HG03280 (cell line): ENCODE measurements around the gene WWP2.
"Not testable (repeated sequence)": the region's sequence is repeated elsewhere in the genome, so short reads cannot be mapped to it uniquely, and the experiment has no call there.

Experiments
- ATAC-seq: cut with Tn5 transposase; IDR thresholded peaks from one replicate; pipeline ENCODE4 v1.9.1; 2021; ENCODE audit warnings: mild to moderate bottlenecking, moderate library complexity; ENCODE audit not compliant: unreplicated experiment

The WWP2 gene

DNA sequence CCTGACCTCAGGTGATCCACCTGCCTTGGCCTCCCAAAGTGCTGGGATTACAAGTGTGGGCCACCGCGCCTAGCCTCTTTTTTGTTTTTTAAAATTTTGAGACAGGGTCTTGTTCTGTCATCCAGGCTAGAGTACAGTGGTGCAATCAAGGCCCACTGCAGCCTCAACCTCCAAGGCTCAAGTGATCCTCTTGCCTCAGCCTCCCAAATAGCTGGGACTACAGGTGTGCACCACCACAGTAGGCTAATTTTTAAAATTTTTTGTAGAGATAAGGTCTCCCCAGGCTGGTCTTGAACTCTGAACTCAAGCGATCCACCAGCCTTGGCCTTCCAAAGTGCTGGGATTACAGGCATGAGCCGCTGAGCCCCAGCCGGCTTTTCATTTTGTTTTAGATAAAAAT, 92.6 kb downstream of the WWP2 start:
- ATAC-seq, result not testable (repeated sequence)

DNA sequence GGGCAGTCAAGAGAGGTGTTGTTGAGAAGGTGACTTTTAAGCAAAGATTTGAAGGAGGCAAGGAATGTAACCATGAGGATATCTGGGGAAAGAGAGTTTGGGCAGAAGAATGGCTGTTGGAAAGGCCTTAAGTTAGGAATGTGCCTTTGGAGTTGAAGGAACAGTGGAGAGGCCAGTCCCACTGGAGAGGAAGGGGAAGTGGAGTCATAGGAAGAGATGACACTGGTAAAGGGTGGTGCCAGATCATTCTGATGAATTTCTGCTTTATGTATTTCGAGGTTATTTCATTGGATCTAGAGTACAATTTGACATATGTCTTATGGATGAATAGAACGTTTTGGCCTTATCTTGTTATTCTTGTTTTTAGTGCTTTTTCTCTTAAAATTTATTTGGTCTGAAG, 93.5 kb downstream of the WWP2 start:
- ATAC-seq, result no peak

DNA sequence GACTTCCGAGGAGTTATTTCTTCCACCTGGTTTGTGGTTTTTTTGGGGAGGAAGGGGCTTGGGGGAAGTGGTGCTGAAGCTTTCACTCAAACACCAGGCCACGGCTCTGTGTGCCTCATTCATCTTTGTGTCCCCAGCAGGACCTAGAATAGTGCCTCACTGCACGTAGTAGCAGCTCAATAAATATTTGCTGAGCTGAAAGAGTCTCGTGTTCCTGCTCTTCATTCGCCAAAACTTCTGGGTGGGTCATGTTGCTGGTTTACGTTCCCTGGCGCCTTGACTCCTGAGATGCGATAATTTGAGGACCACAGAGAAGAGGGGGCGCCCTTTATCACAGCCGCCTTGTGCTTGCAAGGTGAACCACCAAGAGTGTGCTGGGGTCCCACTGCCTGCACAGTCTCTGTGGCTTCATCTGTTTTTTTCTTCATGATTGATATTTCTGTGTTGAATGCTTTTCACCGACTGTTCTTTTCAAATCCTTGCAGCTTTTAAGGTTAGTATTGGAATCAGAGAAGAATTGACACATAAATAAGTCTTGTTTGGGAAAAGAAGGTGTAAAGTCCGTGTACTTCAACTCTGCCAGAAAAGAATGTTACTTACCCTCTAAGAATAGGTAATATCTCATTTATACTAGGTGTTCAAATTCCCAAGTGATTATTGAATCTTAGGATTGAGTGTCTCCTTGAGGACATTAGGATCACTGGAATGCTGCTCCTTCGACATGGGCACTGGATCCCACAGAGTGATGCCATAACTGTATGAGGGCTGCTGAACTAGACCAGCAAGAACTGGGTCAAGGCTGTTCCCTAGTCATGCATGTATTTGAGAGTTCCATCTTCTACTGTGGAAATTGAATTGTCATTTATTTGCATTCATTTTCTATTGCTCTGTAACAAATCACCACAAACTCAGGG, 96.3 kb downstream of the WWP2 start:
- ATAC-seq, result no peak

DNA sequence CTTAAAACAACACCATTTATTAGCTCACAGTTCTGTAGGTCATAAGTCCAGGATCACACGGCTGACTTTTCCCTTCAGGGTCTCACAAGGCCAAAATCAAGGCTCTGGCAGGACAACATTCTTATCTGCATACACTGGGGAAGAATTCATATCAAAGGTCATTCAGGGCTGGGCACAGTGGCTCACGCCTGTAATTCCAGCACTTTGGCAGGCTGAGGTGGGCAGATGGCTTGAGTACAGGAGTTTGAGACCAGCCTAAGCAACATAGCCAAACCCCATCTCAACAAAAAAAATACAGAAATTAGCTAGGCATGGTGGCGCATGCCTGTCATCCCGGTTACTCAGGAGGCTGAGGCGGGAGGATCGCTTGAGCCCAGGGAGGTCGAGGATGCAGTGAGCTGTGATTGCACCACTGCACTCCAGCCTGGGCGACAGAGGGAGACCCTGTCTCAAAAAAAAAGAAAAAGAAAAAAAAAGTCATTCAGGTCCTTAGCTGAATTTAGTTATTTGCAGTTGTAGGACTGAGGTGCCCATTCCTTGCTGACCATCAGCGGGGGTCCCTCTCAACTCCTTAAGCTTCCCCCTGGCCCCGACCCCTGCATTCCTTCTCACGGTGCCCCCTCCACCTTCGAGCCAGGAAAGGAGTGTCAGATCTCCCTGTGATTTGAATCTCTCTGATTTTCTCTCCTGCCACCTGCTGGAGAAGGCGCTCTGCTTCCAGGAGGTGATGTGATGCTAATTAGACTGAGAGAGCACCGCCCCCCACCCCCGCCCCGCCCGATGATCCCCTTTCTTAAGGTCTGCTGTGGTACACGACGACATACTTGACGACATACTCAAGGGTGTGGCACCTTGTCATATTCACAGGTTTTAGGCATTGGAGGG, 97.2 kb downstream of the WWP2 start:
- ATAC-seq, result no peak

DNA sequence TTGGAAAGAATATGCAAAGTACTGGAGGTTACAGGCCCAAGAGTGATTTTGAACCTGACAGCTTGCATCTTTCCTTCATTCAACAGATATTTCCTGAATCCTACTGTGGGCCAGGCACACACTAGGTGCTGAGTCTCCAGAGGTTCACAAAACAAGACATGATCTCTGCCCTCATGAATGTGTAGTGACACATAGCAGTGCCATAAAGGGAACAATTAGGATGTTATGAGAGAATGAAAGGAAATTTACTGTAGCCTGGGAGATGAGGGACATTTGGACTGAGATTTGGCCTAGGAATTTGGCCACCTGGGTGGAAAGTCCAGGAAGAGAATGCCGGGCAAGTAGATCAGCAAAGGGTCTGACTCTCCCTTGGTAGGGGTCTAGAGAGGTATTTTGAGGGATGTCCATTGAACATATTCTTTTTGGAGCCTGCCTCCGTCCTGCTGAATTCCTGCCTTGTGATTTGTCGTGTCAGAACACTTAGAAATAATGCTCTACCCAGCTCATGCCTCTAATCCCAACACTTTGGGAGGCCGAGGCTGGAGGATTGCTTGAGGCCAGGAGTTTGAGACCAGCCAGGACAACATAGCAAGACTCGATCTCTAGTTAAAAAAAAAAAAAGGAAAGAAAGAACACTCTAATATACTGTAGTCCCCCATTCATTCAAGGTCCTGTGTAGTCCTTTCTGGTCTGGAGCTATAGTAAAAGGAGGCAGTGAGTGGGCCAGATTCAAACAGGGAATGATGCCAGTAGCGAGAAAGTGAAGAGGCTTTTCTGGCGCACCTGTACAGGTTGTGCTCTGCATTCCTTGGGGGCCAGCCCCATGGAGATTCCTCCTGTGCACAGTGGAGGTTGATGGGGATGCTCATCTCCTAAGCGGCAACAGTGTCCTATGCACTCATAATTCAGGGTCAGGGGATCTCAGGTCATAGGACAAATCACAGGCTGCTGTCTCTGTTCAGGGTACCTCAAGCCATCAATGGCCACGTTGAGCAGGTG, 98.4 kb downstream of the WWP2 start:
- ATAC-seq, result no peak

DNA sequence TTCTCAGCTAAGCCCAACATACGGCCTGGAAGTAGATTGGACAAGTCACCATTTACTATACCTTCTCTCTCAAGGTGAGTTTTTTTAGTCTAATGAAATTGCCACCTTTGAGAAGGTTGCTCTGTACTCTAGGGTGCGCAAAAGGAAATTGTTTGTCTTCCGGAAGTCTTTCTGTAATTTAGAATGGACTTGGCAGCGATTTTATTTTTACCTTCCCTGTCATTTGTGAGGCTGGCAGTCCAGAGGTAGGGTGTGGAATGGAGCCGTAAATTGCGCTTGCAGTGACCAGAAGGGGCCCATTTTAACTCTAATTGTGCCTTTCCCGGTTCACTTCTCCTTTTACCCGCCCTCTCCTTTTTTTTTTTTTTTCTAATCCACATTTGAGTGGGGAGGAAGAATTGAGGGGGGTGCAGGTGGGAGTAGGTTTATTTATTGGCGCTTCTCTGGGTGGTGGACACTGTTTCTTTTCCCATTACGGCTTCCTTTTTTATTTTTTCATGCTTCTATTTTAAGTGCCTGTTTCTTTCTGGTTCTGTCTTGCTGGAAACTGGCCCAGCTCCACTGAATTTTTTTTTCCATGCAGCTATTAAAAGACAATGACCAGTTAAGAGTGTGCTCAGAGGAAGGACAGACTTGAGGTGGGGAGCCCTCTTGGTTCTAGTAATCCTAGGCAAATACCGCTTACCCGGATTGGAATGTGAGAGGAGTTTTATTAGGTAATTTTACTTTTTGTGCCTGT, 99.3 kb downstream of the WWP2 start:
- ATAC-seq, result no peak

DNA sequence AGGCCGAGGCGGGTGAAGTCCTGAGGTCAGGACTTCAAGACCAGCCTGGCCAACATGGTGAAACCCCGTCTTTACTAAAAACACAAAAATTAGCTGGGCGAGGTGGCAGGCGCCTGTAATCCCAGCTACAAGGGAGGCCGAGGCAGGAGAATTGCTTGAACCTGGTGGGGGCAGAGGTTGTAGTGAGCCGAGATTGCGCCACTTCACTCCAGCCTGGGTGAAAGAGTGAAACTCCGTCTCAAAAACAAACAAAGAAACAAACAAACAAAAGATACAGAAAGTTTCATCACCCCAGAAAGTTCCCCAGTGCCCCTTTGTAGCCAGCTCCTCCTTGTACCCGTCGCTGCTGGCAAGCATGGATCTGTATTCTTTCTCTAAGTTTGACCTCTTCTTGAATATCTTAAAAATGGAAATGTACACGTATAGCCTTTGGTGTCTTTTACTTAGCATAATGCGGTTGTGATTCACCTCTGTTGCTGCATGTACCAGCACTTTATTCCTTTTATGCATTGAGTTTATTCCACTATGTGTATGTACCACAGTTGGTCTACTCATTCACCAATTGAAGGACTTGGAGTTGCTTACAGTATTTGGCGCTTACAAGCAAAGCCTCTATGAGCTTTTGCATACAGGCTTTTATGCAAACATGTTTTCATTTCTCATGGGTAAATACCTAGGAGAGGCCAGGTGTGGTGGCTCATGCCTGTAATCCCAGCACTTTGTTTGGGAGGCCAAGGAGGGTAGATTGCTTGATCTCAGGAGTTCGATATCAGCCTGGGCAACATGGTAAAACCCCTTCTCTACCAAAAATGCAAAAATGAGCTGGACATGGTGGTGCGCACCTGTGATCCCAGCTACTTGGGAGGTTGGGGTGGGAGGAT, 101.5 kb downstream of the WWP2 start:
- ATAC-seq, result no peak

DNA sequence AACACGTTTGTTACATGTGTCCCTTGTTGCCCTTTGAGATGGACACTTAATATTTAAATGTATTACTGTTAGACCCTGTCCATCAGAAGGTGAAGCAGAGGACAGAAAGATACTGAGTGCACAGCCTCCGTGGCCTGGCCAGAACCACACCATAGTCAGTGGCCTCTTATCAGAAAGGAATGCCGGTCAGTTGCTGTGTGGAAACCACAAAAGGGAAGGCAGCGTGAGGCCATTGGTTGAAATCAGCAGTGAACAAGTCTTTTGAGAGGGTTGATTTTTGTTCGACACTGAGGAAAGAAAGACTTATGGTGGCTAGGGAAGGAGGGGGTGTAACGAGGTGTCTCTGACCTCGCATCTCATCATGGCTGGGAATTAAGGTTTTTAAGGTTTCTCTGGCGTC, 103.6 kb downstream of the WWP2 start:
- ATAC-seq, result no peak

DNA sequence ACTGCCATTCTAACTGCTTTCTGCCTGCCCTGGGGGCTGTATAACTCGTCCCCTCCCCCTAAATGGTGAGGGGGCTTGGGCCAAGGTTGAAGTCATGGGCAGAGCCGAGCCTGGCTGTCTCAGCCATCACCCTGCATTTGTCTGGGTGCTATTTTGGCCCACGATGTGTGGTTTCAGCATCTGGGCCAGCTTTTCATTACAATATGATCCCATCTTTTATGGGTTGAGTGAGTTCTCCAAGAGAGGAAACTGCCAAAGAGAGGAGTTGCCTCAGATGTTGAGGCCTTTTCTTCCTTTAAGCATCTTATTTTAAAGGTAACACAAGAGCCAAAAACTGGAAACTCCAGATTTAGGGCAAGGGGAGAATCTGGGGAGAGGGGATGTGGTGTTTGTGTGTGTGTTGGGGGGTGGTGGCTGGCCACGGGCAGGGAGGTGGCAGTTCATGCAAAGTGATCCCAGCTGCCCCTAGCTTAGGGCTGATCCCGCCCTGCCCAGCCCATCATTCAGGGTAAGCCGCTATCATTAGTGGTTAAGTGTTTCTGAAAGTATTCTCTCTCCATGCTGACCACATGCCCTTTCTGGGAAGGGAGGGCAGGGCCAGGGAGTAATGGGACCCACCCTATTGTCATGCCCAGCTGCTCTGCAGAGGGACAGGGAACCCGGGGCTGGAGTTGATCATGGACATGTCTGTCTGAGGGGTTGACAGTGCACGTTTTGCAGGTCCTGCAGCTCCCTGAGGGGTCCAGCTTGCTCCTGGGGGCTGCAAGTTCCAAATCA, 105.8 kb downstream of the WWP2 start:
- ATAC-seq, result no peak

DNA sequence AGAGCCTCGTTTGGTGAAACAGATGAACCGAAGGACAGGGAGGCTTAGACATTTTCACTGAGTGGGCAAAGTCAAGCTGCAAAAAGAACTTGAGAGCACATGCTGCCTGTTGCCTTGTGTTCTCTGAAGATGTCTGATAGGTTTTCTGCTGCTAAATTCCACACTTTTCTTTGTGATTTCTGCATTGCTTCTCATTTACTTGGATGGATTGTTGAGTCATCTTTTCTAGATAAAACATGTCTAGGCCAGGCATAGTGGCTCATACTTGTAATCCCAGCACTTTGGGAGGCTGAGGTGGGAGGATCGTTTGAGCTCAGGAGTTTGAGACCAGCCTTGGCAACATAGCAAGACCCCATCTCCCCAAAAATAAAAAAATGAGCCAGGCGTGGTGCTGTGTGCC, 108.6 kb downstream of the WWP2 start:
- no peak for ATAC-seq

DNA sequence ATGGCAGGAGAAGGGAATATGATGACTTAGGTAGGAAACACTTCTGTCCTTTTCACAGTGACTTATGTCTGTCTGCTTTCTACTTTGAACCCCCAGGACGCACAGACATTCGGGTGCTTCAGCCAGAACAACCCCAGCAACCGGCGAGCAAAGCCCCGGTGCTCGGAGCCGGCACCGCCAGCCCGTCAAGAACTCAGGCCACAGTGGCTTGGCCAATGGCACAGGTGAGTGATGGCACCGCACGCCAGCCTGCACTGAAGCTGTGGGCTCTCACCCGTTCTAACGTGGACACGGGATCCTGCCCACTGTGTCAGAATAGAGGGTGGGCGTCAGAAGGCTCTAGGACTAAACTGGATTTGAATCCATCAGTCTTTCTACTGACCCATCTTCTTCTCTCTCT, 109.6 kb downstream of the WWP2 start:
- no peak for ATAC-seq

DNA sequence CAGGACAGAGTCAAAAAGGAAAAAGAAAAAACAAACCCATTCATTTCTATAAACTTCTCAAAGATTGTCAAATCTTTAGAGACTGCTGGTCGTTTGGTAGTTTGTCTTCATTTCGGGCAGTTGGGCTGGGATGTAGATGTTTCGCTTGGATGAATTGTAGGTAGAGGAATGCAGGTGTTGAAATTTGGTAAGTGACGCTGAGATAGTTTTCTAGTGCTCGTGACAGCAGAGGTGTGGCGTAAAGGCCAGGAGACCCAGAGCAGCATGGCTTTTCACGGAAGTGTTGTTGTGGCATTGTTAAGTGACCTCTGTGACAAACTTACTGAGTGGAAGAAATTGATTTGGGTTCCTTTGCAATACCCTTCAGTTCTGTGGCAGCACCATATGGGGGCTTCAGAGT, 110.8 kb downstream of the WWP2 start:
- no peak for ATAC-seq

DNA sequence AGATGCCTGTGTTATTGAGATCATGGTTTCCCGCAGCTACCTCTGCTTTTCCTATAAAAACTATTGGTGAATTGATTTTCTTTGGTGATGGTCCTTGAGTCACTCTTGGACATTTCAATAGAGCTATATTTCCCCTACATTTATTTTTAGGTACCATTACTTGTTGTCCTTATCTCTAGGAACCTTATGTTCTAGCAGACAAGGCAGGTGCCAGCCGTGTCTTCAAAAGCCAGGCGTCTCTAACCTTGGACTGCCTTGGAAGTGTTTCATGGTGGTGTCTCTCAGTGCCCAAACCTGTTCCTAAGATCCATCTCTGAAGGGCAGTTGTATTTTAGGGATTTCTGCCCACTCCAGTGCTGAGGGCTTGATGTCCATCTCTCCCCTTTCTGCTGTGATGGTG, 111.7 kb downstream of the WWP2 start:
- no peak for ATAC-seq

DNA sequence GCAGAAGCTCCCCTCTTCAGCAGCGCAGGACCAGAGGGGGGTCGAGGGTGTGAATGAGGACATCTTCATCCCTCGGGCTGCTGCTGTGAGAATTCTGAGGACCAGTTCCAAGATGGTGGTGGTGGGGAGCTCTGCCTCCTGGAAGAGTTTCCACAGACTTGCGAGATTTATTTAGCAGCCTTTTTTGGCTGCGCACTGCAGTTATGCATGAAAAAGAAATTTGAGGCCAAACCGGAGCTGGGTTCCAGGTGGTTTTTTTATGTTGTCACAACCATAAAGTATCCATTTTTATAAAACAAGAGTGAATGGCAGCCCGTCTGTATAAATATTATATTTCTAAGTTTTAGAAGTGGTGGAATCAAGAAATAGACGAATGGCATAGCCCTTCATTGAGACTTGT, 112.1 kb downstream of the WWP2 start:
- ATAC-seq, result no peak

DNA sequence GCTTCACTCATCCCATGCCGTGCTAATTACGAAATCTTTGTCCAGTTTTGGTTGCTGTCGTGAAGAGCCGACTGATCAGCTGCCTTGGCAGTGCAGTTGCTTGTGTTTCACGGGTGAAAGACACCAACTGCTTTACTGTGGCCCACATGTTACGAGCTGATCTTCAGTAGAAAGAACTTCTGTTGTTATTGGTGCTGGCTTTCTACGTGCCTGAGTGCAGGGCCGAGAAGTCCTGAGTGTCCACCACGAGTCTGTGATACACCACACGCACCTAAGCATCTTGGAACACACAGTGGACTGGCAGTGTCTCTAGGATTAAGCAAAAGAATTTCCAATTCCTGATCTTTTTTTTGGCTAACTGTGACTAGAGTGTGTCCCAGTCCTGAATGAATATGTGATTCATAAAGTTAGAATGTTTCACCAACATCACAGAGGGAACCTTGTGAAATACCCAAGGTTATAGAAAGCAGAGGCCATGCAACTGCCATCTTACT, 118.6 kb downstream of the WWP2 start:
- no peak for ATAC-seq

DNA sequence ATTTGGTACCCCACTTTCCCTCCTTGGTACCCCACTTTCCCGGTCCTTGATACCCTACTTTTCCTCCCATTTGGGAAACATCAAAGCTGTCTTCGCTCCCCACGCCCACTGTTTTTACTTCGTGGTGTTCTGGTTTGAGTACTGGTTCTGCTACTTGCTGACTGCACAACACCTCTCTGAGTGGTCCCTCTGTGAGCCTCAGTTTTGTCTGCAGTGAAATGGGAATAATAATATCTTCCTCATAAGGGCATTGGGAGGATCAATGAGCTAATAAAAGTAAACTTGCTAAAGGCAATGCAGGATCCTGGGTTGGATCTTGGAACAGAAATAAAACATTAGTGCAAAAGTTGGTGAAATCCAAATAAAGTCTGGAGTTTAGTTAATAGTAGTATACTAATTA, 119.0 kb downstream of the WWP2 start:
- no peak for ATAC-seq

DNA sequence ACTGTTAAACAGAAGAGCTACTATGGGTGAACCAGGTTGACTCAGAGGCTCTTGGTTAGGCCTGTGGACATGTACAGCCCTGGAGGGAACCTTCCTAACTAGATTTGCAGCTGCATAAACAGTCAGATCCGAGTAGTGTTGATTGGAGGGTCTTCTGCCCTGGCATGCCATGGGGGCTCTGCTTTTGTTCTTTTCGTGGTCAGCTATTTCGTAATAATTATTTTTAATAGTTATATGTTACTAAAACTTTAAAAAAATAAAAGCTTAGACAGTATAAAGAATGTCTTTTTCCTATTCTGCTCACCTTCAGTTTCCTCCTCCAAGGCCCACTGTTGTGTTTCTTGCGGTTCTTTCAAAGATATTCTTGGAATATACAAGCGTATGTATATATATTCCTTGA, 121.6 kb downstream of the WWP2 start:
- ATAC-seq, result no peak

DNA sequence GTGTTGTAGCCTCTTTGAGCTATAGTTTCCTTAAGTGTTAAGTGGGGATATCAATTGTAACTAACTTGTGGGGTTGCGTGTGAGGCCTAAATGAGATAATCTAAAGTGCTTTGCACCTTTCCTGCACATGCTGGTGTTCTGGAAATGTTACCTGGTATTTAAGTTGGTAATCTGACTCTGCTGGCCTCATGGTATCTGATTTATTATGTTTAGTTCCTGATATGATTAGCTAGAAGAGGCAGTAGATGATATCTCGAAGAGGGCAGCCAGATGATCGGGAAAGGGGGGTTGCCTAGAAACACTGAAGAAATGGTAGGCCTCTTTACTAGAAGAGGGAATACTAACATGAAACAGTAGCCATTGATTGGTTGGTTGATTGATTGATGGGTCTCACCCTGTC, 123.6 kb downstream of the WWP2 start:
- ATAC-seq, result no peak
